MCF 10A (cell line): Measurements from ENCODE around the gene MACF1. TPM values are rescaled to one million over a fixed set of nuclear protein-coding genes. Genes with fewer than 3 reads are reported as not detected.

Experiments
- BruUV-seq: library from RNA; stranded (reverse); fragments of 400-500 nt; replicated peaks from 2 replicates; lab custom pipeline; 2021; lab: Mats Ljungman, UMichigan
- CTCF ChIA-PET: fragments of 300-600 bp; sonication (Branson Sonifier 250); formaldehyde crosslinking; extraction: SDS; loops from one replicate; lab custom pipeline; 2021; ENCODE audit warnings: antibody characterized with exemption, inconsistent platforms; lab: Yijun Ruan, JAX
- POLR2A ChIA-PET: fragments of 300-600, 350-650 bp; sonication (Branson Sonifier 250); formaldehyde crosslinking; extraction: SDS; loops from one replicate; lab custom pipeline; 2020; ENCODE audit warnings: antibody characterized with exemption, inconsistent platforms; lab: Yijun Ruan, JAX
- DNase-seq: peaks from one replicate; pipeline ENCODE4 v3.0.0-alpha.2; 2018; ENCODE audit not compliant: unreplicated experiment
- H3K27ac Mint-ChIP-seq: one replicate; pipeline ENCODE4 v1.8.0; 2022; ENCODE audit warnings: mild to moderate bottlenecking, low read depth, mixed read lengths; ENCODE audit not compliant: unreplicated experiment
- H3K27me3 Mint-ChIP-seq: one replicate; pipeline ENCODE4 v1.8.0; 2022; ENCODE audit warnings: mixed read lengths; ENCODE audit not compliant: insufficient read depth, unreplicated experiment
- H3K36me3 Mint-ChIP-seq: one replicate; pipeline ENCODE4 v1.8.0; 2022; ENCODE audit warnings: mild to moderate bottlenecking, moderate library complexity, mixed read lengths; ENCODE audit not compliant: insufficient read depth, unreplicated experiment
- H3K4me1 Mint-ChIP-seq: one replicate; pipeline ENCODE4 v1.8.0; 2022; ENCODE audit warnings: mixed read lengths; ENCODE audit not compliant: insufficient read depth, unreplicated experiment
- H3K4me3 Mint-ChIP-seq: one replicate; pipeline ENCODE4 v1.8.0; 2022; ENCODE audit warnings: mild to moderate bottlenecking, moderate library complexity, mixed read lengths; ENCODE audit not compliant: unreplicated experiment
- H3K9me3 Mint-ChIP-seq: one replicate; pipeline ENCODE4 v1.8.0; 2022; ENCODE audit warnings: mixed read lengths; ENCODE audit not compliant: unreplicated experiment
- intact Hi-C: fragments of 100-400 bp; cut with micrococcal nuclease; formaldehyde crosslinking; loops from 2 replicates; pipeline ENCODE4 v1.14.1; 2022
- total RNA-seq: library from RNA; stranded (reverse); gene quantifications from 2 replicates; pipeline ENCODE4 v1.2.3, GENCODE V29; 2022
- TF ChIP-seq, protein P1 (sequence below): fragments of 200-600 bp; IDR thresholded peaks from one replicate; pipeline ENCODE4 v1.8.0; 2022; ENCODE audit warnings: antibody characterized with exemption, mild to moderate bottlenecking; ENCODE audit not compliant: unreplicated experiment

The MACF1 gene
- total RNA-seq, 1 experiment from 2014 or later = 188 TPM

GRCh38 chr1:39288735-39289465 lies 84.4 kb downstream of the MACF1 start:
- TF ChIP-seq, protein P1, sequence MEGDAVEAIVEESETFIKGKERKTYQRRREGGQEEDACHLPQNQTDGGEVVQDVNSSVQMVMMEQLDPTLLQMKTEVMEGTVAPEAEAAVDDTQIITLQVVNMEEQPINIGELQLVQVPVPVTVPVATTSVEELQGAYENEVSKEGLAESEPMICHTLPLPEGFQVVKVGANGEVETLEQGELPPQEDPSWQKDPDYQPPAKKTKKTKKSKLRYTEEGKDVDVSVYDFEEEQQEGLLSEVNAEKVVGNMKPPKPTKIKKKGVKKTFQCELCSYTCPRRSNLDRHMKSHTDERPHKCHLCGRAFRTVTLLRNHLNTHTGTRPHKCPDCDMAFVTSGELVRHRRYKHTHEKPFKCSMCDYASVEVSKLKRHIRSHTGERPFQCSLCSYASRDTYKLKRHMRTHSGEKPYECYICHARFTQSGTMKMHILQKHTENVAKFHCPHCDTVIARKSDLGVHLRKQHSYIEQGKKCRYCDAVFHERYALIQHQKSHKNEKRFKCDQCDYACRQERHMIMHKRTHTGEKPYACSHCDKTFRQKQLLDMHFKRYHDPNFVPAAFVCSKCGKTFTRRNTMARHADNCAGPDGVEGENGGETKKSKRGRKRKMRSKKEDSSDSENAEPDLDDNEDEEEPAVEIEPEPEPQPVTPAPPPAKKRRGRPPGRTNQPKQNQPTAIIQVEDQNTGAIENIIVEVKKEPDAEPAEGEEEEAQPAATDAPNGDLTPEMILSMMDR = no peak
- H3K4me3 Mint-ChIP-seq = no peak overlapping the region
- H3K27ac Mint-ChIP-seq = no peak overlapping the region
- BruUV-seq = no TSS peak
- no peak for DNase-seq
- H3K36me3 Mint-ChIP-seq = peaks cover 94% of the 10 kb centered on the region
- H3K4me1 Mint-ChIP-seq = no peaks in the 10 kb centered on the region
- no peaks in the 10 kb centered on the region for H3K9me3 Mint-ChIP-seq
- CTCF ChIA-PET = interaction anchor here (0.6 to 1.0 kb wide), 3 partner anchors 73 to 384 kb away, joined by 3 read pairs; no protein-coding TSS in a partner anchor
- no peaks in the 10 kb centered on the region for H3K27me3 Mint-ChIP-seq
- POLR2A ChIA-PET = interaction anchor here (0.5 to 0.6 kb wide), 3 partner anchors 20 to 1626 kb away, joined by 3 read pairs; no protein-coding TSS in a partner anchor
- intact Hi-C loops = no loop called here

DNA sequence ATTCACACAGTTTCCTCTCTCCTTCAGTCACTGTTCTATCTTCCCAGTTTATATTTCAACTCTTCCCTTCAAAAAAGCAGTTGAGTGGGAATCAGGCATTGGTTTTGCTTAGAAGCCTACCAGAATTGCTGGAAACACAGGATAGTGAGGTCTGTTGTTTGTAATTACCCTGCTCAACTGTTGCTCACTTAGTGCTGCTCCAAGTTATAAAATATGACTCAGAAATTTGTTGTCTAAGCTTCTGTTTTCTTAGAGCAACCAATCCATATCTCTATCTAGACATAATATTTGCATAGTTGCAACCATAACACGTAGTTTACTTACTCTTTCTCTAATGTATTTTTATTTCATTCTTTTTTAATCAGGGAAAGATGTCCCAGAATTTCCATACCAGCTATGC lies 87.9 kb downstream of the MACF1 start:
- intact Hi-C loops = no loop called here
- peaks cover 87% of the 10 kb centered on the region for H3K36me3 Mint-ChIP-seq
- no peaks in the 10 kb centered on the region for H3K27me3 Mint-ChIP-seq
- H3K4me3 Mint-ChIP-seq = no peak overlapping the region
- DNase-seq = no peak
- TF ChIP-seq, protein P1 = no peak
- ChIA-PET CTCF (interaction anchor here (0.5 to 1.2 kb wide), 2 partner anchors 15 to 246 kb away, joined by 3 read pairs; no protein-coding TSS in a partner anchor), POLR2A (interaction anchor here (1.1 kb wide), 1 partner anchor 12 kb away, joined by 3 read pairs; no protein-coding TSS in a partner anchor)
- H3K9me3 Mint-ChIP-seq = no peaks in the 10 kb centered on the region
- no peak overlapping the region for H3K27ac Mint-ChIP-seq
- no peaks in the 10 kb centered on the region for H3K4me1 Mint-ChIP-seq
- BruUV-seq = no TSS peak

- Mint-ChIP-seq H3K4me1 (no peaks in the 10 kb centered on the region), H3K36me3 (peaks cover 86% of the 10 kb centered on the region), H3K27me3 (no peaks in the 10 kb centered on the region), H3K9me3 (no peaks in the 10 kb centered on the region), H3K4me3 (no peak overlapping the region), H3K27ac (no peak overlapping the region)
- TF ChIP-seq, protein P1 = no peak
- intact Hi-C loops = no loop called here
- no TSS peak for BruUV-seq
- POLR2A ChIA-PET = interaction anchor here (1.1 kb wide), 1 partner anchor 12 kb away, joined by 4 read pairs; no protein-coding TSS in a partner anchor
- DNase-seq = no peak
- CTCF ChIA-PET = no interaction called here
Observed at GRCh38 chr1:39293375-39294070, 89.0 kb downstream of the MACF1 start.

DNA sequence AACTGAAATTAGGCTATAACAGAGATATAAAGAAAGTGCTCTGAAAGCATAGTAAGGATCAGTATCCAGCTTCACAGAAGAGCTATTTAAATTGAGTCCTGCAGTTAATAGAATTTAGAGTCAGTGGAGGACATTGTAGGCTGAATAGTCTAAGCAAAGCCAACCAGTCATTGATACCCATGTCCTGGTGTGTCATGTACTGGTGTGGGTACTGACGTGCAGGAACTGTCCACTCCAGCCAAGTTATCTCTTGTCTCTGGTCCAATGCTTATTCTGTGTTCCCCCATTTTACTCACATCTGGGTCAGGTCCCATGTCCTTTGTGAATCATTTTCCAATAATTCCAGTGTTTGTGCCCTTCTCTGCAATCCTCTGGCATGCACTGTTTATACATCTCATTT lies 90.0 kb downstream of the MACF1 start:
- BruUV-seq = no TSS peak
- TF ChIP-seq, protein P1 = no peak
- peaks cover 87% of the 10 kb centered on the region for H3K36me3 Mint-ChIP-seq
- H3K4me3 Mint-ChIP-seq = no peak overlapping the region
- no peak overlapping the region for H3K27ac Mint-ChIP-seq
- H3K4me1 Mint-ChIP-seq = no peaks in the 10 kb centered on the region
- no peaks in the 10 kb centered on the region for H3K27me3 Mint-ChIP-seq
- CTCF ChIA-PET = no interaction called here
- POLR2A ChIA-PET = no interaction called here
- no peak for DNase-seq
- H3K9me3 Mint-ChIP-seq = no peaks in the 10 kb centered on the region
- intact Hi-C loops = no loop called here
